Neuron (in vitro differentiated cells): ENCODE measurements around the gene KHSRP.

Experiments used
- H2AFZ ChIP-seq: one replicate; pipeline ENCODE4 v1.6.1; 2013; ENCODE audit warnings: low read depth, mild to moderate bottlenecking, inconsistent platforms, low read length, moderate library complexity
- H3K27me3 ChIP-seq: one replicate; pipeline ENCODE4 v1.6.1; 2013; ENCODE audit warnings: low read length; ENCODE audit not compliant: insufficient read depth
- H3K36me3 ChIP-seq: one replicate; pipeline ENCODE4 v1.6.1; 2013; ENCODE audit warnings: low read length; ENCODE audit not compliant: insufficient read depth
- H3K4me1 ChIP-seq: one replicate; pipeline ENCODE4 v1.6.1; 2013; ENCODE audit warnings: low read length; ENCODE audit not compliant: insufficient read depth
- H3K4me3 ChIP-seq: 2 replicates; pipeline ENCODE4 v1.5.1; 2013; ENCODE audit warnings: mild to moderate bottlenecking, low read length, moderate library complexity
- H3K9me3 ChIP-seq: one replicate; pipeline ENCODE4 v1.6.1; 2013; ENCODE audit warnings: low read length

The KHSRP gene

GRCh38 chr19:6424195-6424938 is at the start of gene KHSRP:
Gene KHSRP, minus strand, starts transcription at chr19:6424811. Its CDS starts 110 bp downstream, at chr19:6424701.
- H3K4me3 ChIP-seq = peak within 1 kb of the TSS; percentile 66
- peak within 1 kb of the TSS; percentile 29 for H2AFZ ChIP-seq
- H3K27me3 ChIP-seq = no peaks in the 10 kb centered on the region
- peaks cover 21% of the 10 kb centered on the region for H3K4me1 ChIP-seq
- peaks cover 33% of the 10 kb centered on the region for H3K36me3 ChIP-seq
- no peaks in the 10 kb centered on the region for H3K9me3 ChIP-seq

DNA sequence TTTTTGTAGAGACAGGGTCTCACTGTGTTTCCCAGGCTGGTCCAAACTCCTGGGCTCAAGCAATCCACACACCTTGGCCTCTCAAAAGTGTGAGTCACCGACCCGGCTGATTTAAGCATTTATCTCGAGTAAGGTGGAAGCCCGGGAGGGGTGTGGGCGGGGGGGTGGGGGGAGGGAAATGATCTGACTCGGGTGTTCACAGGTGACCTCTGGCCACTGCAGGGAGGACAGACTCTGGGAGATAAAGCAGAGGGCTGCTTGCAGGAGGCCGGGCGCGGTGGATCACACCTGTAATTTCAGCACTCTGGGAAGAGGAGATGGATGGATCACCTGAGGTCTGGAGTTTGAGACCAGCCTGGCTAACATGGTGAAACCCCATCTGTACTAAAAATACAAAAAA is 49.0 kb upstream of the KHSRP start:
- Histone ChIP-seq H3K4me1 (no peaks in the 10 kb centered on the region), H3K9me3 (peaks cover under 1% of the 10 kb centered on the region), H3K27me3 (peaks cover 25% of the 10 kb centered on the region), H3K4me3 (no peak overlapping the region), H3K36me3 (no peaks in the 10 kb centered on the region), H2AFZ (no peak overlapping the region)

DNA sequence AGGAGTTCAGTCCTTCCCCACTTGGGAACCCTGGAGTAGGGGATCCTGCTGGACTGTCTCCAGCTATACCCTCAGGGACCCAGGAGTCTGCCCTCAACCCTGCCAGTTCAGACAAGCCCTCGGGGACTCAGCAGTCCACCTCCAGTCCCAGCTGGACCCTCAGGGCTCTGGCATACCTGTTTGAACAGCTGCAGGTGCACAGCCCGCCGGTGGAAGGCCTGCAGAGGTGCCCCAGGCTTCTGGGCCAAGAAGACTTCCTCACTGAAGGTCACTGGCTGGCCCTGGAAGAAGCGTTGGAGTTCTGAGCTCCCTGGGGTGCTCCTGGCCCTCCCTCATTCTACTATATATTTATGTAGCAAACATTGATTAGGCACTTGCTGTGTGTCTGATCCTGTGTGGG is 48.1 kb upstream of the KHSRP start:
- no peaks in the 10 kb centered on the region for H3K36me3 ChIP-seq
- H3K4me1 ChIP-seq = no peaks in the 10 kb centered on the region
- no peaks in the 10 kb centered on the region for H3K9me3 ChIP-seq
- no peak overlapping the region for H2AFZ ChIP-seq
- no peak overlapping the region for H3K4me3 ChIP-seq
- peaks cover 30% of the 10 kb centered on the region for H3K27me3 ChIP-seq

DNA sequence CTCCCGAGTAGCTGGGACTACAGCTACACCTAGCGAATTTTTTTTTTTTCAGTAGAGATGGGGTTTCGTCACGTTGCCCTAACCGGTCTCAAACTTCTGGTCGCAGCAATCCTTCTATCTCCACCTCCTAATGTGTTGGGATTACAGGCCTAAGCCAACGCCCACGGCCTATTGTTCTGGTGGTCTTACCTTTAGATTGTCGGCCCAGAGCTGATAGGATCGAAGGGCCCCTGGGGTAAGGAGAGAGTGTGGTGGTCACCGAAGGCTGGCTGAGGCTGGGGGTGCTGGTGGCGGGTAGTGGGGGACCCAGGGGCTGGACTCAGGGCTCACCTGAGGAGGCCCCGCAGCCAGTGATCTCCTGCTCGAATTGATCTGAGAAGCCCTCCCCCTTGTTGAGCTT is 46.5 kb upstream of the KHSRP start:
- H3K27me3 ChIP-seq = peaks cover 29% of the 10 kb centered on the region

GRCh38 chr19:6470173-6470572 is 45.6 kb upstream of the KHSRP start:
- Histone ChIP-seq H2AFZ (no peak overlapping the region), H3K36me3 (no peaks in the 10 kb centered on the region), H3K27me3 (peaks cover 29% of the 10 kb centered on the region)

More for the DNA sequence above, 46.5 kb upstream of the KHSRP start:
- Histone ChIP-seq H3K36me3 (no peaks in the 10 kb centered on the region), H3K4me1 (no peaks in the 10 kb centered on the region), H2AFZ (no peak overlapping the region), H3K4me3 (no peak overlapping the region), H3K9me3 (no peaks in the 10 kb centered on the region)

DNA sequence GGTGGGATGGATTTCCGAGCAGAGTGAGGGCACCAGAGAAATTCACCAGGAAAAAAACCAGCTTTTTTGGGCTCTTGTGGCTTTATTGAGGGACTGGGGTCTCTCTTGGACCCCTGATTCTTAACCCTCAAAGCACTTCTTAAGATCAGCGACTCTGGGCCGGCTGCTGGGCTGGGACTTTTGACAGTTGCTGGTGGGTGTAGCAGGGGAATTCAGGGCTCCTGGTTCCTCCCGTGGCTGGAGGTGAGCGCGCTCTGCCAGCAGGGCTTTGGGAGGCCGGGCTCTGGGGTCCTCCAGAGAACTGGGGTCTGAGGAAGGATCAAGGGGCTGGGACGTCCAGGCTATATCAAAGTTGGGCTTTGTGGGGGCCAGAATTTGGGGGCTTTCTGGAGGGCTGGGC is 42.8 kb upstream of the KHSRP start:
- no peaks in the 10 kb centered on the region for H3K9me3 ChIP-seq

More at GRCh38 chr19:6470173-6470572, 45.6 kb upstream of the KHSRP start:
- Histone ChIP-seq H3K4me1 (no peaks in the 10 kb centered on the region), H3K4me3 (no peak overlapping the region), H3K9me3 (no peaks in the 10 kb centered on the region)

DNA sequence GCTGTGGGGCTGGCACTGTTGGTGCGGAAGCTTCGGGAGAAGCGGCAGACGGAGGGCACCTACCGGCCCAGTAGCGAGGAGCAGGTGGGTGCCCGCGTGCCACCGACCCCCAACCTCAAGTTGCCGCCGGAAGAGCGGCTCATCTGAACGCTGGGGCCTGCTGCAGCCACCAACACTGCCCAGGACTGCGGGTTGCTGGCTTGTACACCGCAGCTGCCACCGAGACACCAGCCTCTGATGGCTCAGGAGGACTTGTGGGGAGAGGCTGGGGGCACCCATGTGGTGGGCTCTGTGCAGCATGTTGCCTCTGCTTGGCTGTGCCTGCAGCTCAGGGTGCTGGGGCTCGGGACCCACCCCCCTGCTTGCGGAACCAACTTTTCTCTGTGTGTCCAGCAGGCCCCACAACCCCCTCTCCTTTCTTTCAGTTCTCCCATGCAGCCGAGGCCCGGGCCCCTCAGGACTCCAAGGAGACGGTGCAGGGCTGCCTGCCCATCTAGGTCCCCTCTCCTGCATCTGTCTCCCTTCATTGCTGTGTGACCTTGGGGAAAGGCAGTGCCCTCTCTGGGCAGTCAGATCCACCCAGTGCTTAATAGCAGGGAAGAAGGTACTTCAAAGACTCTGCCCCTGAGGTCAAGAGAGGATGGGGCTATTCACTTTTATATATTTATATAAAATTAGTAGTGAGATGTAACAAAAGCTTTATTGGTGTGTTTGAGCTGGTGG is 42.1 kb upstream of the KHSRP start:
- Histone ChIP-seq H2AFZ (no peak overlapping the region), H3K9me3 (no peaks in the 10 kb centered on the region), H3K27me3 (peaks cover 50% of the 10 kb centered on the region), H3K36me3 (no peaks in the 10 kb centered on the region), H3K4me3 (no peak overlapping the region), H3K4me1 (no peaks in the 10 kb centered on the region)

More for the DNA sequence above, 42.8 kb upstream of the KHSRP start:
- no peaks in the 10 kb centered on the region for H3K4me1 ChIP-seq
- no peak overlapping the region for H2AFZ ChIP-seq
- no peaks in the 10 kb centered on the region for H3K36me3 ChIP-seq
- H3K4me3 ChIP-seq = no peak overlapping the region
- peaks cover 45% of the 10 kb centered on the region for H3K27me3 ChIP-seq

- no peaks in the 10 kb centered on the region for H3K9me3 ChIP-seq
- H2AFZ ChIP-seq = no peak overlapping the region
- peaks cover under 1% of the 10 kb centered on the region for H3K4me1 ChIP-seq
- no peak overlapping the region for H3K4me3 ChIP-seq
- peaks cover 50% of the 10 kb centered on the region for H3K27me3 ChIP-seq
- H3K36me3 ChIP-seq = no peaks in the 10 kb centered on the region
These were observed 41.1 kb upstream of the KHSRP start for GRCh38 chr19:6465663-6466062.

GRCh38 chr19:6465006-6465405 is 40.4 kb upstream of the KHSRP start:
- no peak overlapping the region for H2AFZ ChIP-seq
- H3K27me3 ChIP-seq = peaks cover 47% of the 10 kb centered on the region
- H3K4me3 ChIP-seq = no peak overlapping the region
- H3K9me3 ChIP-seq = no peaks in the 10 kb centered on the region
- no peaks in the 10 kb centered on the region for H3K36me3 ChIP-seq
- peaks cover 2% of the 10 kb centered on the region for H3K4me1 ChIP-seq

DNA sequence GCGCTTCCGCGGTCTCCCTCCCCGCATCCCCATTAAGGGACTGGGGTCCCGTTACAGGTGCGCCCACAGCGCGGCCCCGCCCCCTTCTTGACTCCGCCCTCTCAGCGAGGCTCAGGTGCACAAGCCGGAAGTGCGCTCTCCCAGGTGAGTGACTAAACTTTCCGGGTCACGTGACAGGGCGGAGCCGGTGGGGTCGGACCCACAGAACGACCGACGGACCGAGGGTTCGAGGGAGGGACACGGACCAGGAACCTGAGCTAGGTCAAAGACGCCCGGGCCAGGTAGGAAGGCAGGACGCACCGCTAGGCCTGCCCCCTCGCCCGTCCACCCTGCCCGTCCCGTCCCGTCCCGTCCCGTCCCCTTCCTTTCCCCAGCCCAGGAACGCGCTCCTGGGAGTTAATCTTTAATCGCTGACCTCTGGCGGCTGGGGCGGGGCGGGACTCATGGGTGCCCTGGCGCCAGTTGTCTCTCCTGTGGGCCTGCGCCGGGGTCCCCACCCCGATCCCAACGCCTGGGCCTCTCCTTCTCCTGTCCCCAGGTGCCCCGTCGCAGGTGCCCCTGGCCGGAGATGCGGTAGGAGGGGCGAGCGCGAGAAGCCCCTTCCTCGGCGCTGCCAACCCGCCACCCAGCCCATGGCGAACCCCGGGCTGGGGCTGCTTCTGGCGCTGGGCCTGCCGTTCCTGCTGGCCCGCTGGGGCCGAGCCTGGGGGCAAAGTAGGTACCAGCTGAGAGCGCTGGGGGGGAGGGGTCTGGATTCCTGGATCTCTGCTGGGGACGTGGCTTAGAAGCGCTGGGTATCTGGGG is 39.7 kb upstream of the KHSRP start, which contains the start of gene CRB3:
CRB3 (plus strand) TSS at position 202 of the 804 bp plus-strand sequence; CDS start at position 633, 431 bp downstream.
- no peaks in the 10 kb centered on the region for H3K9me3 ChIP-seq
- H2AFZ ChIP-seq = no peak within 1 kb of the TSS
- no peaks in the 10 kb centered on the region for H3K36me3 ChIP-seq
- H3K4me3 ChIP-seq = no peak within 1 kb of the TSS
- H3K27me3 ChIP-seq = peaks cover 47% of the 10 kb centered on the region
- H3K4me1 ChIP-seq = peaks cover 2% of the 10 kb centered on the region

GRCh38 chr19:6460099-6460884 is 35.7 kb upstream of the KHSRP start:
- peaks cover 7% of the 10 kb centered on the region for H3K9me3 ChIP-seq
- peak overlapping the region; percentile 50 for H2AFZ ChIP-seq
- H3K4me1 ChIP-seq = peaks cover 6% of the 10 kb centered on the region
- H3K36me3 ChIP-seq = peaks cover 7% of the 10 kb centered on the region
- H3K27me3 ChIP-seq = peaks cover 24% of the 10 kb centered on the region
- H3K4me3 ChIP-seq = peak overlapping the region; percentile 57
